22Rv1 (cell line): ENCODE results near the gene TGFBR3.

ENCODE experiments used
- CTCF ChIP-seq: fragments of 450-650 bp; IDR thresholded peaks from 2 replicates; pipeline ENCODE4 v1.5.1; 2017; ENCODE audit warnings: mild to moderate bottlenecking
- ZFX ChIP-seq: fragments of 450-650 bp; IDR thresholded peaks from 2 replicates; pipeline ENCODE4 v1.6.1; 2017; ENCODE audit warnings: antibody characterized with exemption, borderline replicate concordance

GRCh38 chr1:91830242-91831131, 55.5 kb downstream of the TGFBR3 start:
- TF ChIP-seq CTCF (no peak), ZFX (no peak)
